ENCODE measurements around the gene EFL1. TPM values are rescaled to one million over a fixed set of nuclear protein-coding genes. Genes with fewer than 3 reads are reported as not detected.

Gene EFL1
- total and polyA plus RNA-seq, 2 of the 8 experiments (the other 6 are each of a cell fraction or from before 2014, with no cell fraction given) = 10.8 to 31.5 TPM

GRCh38 chr15:82196353-82196752 lies 66.2 kb downstream of the EFL1 start (continued):
- TF ChIP-seq, protein P1, sequence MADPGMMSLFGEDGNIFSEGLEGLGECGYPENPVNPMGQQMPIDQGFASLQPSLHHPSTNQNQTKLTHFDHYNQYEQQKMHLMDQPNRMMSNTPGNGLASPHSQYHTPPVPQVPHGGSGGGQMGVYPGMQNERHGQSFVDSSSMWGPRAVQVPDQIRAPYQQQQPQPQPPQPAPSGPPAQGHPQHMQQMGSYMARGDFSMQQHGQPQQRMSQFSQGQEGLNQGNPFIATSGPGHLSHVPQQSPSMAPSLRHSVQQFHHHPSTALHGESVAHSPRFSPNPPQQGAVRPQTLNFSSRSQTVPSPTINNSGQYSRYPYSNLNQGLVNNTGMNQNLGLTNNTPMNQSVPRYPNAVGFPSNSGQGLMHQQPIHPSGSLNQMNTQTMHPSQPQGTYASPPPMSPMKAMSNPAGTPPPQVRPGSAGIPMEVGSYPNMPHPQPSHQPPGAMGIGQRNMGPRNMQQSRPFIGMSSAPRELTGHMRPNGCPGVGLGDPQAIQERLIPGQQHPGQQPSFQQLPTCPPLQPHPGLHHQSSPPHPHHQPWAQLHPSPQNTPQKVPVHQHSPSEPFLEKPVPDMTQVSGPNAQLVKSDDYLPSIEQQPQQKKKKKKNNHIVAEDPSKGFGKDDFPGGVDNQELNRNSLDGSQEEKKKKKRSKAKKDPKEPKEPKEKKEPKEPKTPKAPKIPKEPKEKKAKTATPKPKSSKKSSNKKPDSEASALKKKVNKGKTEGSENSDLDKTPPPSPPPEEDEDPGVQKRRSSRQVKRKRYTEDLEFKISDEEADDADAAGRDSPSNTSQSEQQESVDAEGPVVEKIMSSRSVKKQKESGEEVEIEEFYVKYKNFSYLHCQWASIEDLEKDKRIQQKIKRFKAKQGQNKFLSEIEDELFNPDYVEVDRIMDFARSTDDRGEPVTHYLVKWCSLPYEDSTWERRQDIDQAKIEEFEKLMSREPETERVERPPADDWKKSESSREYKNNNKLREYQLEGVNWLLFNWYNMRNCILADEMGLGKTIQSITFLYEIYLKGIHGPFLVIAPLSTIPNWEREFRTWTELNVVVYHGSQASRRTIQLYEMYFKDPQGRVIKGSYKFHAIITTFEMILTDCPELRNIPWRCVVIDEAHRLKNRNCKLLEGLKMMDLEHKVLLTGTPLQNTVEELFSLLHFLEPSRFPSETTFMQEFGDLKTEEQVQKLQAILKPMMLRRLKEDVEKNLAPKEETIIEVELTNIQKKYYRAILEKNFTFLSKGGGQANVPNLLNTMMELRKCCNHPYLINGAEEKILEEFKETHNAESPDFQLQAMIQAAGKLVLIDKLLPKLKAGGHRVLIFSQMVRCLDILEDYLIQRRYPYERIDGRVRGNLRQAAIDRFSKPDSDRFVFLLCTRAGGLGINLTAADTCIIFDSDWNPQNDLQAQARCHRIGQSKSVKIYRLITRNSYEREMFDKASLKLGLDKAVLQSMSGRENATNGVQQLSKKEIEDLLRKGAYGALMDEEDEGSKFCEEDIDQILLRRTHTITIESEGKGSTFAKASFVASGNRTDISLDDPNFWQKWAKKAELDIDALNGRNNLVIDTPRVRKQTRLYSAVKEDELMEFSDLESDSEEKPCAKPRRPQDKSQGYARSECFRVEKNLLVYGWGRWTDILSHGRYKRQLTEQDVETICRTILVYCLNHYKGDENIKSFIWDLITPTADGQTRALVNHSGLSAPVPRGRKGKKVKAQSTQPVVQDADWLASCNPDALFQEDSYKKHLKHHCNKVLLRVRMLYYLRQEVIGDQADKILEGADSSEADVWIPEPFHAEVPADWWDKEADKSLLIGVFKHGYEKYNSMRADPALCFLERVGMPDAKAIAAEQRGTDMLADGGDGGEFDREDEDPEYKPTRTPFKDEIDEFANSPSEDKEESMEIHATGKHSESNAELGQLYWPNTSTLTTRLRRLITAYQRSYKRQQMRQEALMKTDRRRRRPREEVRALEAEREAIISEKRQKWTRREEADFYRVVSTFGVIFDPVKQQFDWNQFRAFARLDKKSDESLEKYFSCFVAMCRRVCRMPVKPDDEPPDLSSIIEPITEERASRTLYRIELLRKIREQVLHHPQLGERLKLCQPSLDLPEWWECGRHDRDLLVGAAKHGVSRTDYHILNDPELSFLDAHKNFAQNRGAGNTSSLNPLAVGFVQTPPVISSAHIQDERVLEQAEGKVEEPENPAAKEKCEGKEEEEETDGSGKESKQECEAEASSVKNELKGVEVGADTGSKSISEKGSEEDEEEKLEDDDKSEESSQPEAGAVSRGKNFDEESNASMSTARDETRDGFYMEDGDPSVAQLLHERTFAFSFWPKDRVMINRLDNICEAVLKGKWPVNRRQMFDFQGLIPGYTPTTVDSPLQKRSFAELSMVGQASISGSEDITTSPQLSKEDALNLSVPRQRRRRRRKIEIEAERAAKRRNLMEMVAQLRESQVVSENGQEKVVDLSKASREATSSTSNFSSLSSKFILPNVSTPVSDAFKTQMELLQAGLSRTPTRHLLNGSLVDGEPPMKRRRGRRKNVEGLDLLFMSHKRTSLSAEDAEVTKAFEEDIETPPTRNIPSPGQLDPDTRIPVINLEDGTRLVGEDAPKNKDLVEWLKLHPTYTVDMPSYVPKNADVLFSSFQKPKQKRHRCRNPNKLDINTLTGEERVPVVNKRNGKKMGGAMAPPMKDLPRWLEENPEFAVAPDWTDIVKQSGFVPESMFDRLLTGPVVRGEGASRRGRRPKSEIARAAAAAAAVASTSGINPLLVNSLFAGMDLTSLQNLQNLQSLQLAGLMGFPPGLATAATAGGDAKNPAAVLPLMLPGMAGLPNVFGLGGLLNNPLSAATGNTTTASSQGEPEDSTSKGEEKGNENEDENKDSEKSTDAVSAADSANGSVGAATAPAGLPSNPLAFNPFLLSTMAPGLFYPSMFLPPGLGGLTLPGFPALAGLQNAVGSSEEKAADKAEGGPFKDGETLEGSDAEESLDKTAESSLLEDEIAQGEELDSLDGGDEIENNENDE (IDR thresholded peaks at IDR 0.05; ENCODE audit: insufficient replicate concordance, low read length) = no peak
- no peak for TF ChIP-seq CBX8 (IDR thresholded peaks at IDR 0.05; ENCODE audit: borderline replicate concordance, low read depth, low read length)
- no peak for TF ChIP-seq EGR1 (IDR thresholded peaks at IDR 0.05; ENCODE audit: borderline replicate concordance, low read depth, low read length)
- no peak for TF ChIP-seq SRF (IDR thresholded peaks at IDR 0.05; ENCODE audit: low read depth, low read length)
- TF ChIP-seq RFX5 (IDR thresholded peaks at IDR 0.05; ENCODE audit: borderline replicate concordance, low read depth, low read length) = no peak
- TF ChIP-seq, protein P2, sequence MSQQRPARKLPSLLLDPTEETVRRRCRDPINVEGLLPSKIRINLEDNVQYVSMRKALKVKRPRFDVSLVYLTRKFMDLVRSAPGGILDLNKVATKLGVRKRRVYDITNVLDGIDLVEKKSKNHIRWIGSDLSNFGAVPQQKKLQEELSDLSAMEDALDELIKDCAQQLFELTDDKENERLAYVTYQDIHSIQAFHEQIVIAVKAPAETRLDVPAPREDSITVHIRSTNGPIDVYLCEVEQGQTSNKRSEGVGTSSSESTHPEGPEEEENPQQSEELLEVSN (IDR thresholded peaks at IDR 0.05) = no peak
- TF ChIP-seq TAF7 (optimal IDR thresholded peaks at IDR 0.05; ENCODE audit: borderline replicate concordance, low read depth, low read length) = no peak
